Activated CD4-positive, alpha-beta T cell treated with anti-CD3 and anti-CD28 coated beads, Interleukin-2, amount 50 U/mL, for 48 hours (primary cell): ENCODE data around the gene AKAP6.

Source experiments
- DNase-seq, 2 experiments: peaks; one replicate each; pipeline ENCODE4 v3.0.0-alpha.2; 2020

Gene AKAP6

DNA sequence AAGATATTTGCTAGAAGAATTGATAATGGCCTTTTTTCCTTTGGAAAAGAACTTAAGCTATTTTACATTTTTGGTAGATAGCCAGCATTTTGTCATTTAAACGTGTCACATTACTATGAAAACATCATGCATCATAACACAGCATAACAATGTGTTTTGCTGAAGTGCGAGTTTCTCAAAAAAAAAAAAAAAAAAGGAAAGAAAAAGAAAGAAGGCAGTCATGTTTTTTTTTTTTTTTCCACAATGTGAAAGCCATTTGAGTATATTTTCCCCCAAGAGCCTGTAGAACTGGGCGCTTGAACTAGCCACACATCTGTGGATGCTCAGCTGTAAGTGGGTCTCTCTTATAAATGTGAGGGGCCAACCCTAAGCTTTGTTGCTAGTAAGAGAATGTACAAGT is 300.1 kb downstream of the AKAP6 start:
- DNase-seq: no peak

DNA sequence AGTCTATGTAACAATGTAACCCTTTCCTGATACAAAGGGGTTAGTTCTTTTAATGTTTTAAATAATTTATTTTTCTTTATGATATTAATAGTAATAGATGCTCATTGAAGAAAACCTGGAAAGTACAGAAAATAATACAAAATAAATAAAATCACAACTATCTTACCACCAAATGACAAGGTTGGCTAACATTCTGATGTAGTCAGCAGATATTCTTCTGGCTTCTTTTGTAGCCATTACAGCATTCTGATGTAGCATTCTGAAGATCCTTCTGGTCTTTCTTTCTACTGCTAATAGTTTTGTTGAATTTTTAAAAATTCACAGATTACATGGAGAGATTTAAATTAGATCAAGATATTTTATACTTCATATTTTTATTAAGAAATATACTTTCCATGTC is 301.6 kb downstream of the AKAP6 start:
- no peak for DNase-seq

DNA sequence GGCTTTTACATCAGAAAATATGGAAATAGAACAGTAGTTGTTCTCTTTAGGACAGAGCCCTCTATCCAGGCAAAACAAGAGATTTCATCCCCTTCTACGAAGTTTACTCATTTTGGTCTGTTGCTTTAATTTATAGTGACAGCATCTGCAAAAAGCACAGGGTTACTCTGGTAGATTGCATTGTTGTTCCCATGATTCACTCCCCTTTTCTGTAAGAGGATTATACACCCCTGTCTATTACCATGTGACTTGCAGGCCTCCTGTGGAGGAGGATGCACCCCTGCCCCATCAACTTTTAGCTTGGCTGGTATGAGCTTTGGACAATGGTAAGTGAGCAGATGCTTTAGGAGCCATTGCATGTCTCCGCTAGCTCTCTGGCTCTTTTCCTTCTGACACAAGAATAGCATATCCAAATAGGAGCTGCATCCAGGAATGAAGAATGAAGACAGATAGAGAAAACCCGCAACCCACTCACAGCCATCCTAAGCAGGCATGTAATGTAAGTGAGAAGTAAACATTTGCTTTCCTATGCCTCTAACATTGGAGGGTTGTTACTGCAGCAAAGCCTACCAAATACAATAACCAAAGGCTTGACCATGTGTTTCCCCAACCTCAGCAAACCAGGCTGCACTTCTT is 304.2 kb downstream of the AKAP6 start:
- no peak for DNase-seq

- DNase-seq: no peak
These were observed 304.8 kb downstream of the AKAP6 start for GRCh38 chr14:32633930-32634329.

GRCh38 chr14:32635061-32635719 is 306.1 kb downstream of the AKAP6 start:
- no peak for DNase-seq

DNA sequence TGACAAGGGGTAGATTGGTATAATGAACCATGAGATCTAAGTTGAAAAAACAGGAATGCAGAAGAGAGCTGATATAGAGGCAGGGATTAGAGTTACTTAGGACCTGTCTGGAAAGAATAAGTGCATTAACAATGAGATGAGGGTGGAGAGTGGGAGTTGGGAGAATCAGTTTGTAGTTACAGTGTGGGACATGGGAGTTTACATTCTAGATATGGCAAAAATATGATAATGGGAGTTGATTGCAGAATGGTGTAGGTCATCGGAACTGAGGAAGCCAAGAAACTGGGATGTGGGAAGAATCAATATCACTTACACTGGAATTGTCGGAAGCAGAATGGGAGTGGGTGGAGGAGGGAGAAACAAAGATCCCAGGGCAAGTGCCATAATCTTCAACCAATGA is 308.5 kb downstream of the AKAP6 start:
- DNase-seq: no peak

DNA sequence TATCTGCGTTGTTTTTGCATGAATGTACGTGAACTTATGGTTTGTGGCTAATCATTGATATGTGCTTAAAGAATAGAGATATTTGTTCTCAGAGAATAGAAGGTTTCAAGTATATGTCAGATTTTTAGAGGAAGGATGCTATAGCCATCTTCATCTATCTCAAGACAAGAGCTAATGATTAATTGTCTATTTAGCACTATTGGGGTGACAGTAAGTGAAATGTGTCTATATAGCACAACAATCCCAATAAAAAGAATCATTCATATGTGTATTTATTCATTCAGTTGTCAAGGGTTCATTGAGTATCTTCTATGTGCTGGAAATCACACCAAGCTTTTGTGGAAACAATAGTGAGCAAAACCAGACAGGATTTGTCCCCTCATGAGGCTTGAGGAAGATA is 310.1 kb downstream of the AKAP6 start:
- no peak for DNase-seq

GRCh38 chr14:32645551-32645950 is 316.5 kb downstream of the AKAP6 start:
- DNase-seq: no peak

DNA sequence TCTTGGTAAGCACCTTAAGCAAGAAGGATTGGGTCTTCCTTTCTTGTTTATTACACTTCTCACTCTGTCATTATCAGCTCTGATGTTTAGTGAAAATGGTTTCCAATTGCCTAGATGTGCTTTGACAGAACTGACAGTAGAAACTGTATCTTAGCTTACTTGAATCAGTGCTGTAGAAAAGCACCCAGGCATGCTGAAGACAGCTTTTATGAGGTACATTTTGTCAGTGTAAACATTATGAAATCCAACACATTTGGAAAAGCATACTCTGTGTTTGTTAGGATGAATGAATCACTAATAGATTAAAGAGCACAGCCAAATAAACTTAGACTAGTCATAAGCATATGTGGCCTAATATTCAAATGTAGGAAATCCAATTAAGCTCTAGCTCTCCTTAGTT is 319.3 kb downstream of the AKAP6 start:
- DNase-seq: no peak

GRCh38 chr14:32650030-32650429 is 320.9 kb downstream of the AKAP6 start:
- DNase-seq: no peak

- DNase-seq: no peak
These were observed 321.6 kb downstream of the AKAP6 start for GRCh38 chr14:32650665-32651064.

DNA sequence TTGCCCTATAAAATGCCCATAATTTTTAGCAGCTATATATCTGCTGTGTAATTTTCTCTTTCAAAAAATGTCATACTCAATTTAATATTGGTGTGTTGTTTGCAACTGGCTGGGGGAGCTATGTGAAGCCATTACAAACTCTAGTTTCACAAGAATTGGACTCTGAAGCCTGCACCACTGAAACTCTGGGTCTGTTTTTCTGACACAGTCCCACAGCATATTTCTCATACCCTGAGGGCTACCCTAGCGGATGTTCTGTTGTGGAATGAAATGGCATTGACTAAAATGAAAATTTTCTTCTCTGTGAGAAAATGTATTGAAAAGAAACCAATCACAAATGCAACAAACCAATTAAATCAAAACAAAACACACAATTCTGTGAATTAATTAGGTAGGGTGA is 325.0 kb downstream of the AKAP6 start:
- no peak for DNase-seq

DNA sequence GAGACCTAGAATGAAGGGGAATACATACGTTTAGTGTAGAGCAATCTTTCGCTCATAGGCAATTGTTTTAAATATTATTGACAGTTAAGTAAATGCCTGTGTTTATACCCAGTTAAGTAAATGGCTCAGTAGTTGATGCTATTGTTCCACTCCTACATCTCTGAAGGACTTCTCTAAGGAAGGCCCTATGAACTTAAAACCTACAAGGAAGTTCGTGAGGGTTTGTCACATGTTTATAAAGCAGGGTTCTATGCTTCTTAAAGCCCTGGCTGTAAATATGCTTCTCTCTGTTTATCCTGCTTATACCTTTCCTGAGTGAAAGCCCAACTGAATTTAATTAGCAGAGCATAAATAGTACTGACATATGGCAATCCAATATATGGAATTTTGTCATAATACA is 327.5 kb downstream of the AKAP6 start:
- no peak for DNase-seq

DNA sequence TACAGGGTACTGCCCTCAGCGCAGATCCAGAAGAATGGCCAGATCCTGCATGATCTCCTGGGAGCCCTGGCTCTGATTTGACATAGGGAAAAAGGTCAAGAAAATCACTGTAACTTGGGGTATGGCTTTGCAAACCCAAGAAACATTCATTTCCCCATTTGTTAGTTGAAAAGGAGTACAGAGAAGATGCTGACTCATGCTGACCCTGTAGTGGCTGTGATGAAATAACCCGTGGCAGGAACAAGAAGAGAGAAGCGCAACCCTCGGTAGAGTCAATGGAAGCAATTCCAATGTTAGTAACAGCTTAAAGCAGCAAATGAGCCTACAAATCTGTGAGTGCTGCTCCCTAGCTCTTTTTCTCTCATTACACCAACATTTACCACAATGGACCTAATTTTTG is 328.0 kb downstream of the AKAP6 start:
- DNase-seq: no peak

DNA sequence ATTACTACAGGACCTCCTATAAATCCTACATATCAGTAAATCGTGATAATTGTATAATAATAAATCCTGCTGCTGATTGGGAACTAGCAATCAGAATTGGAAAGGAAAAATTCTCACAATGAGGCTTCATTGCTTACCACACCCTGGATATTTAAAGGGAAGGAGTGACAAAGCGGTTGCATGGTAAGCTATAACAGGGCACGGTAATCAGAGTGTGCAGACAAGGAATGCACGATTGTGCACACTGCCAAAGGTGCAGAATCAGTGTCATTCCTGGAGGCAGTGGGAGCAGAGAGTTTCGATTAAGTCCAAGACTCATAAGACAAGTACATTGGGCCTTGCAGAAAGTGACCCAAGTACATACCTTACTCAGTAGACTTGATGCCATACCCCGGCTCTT is 332.1 kb downstream of the AKAP6 start:
- no peak for DNase-seq

GRCh38 chr14:32662211-32662610 is 333.1 kb downstream of the AKAP6 start:
- no peak for DNase-seq

DNA sequence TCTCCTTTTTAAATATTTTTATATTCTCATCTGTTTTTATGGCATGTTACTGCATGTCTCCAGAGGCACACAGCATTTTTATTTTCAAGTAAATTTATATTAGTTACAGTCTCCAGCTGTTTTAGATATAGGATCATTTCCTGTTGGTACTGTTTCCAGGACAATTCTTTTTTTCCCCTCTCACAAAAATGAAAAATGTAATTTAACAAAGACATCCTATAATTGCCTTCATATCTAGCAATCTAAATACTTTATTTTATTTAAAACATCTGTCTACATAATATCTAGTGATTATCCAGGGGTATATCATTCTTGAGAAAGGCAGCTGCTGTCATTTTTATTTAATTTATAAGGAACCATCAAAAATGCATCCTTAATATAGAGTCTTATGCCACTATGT is 337.2 kb downstream of the AKAP6 start:
- no peak for DNase-seq

- DNase-seq: no peak
These were observed 338.2 kb downstream of the AKAP6 start for GRCh38 chr14:32667287-32667686.

DNA sequence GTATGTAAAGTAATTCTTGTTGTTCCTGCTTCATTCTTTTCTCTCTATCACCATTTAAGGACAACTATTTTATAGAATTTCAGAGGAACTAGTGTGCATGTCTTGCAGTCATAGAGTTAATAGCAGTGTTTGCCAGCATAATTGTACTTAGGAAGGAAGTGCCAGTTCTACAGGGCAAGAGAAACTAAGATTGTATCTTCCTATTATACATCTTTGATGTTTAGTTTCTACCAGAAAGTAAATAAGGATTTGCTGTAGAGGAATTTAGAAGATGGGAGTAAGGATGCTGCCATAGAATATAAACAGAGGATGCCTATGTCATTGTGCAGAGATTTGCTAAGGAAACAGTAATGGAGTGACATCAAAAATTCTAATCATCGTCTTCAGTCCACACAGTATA is 338.7 kb downstream of the AKAP6 start:
- DNase-seq: no peak

- no peak for DNase-seq
These were observed 340.3 kb downstream of the AKAP6 start for GRCh38 chr14:32669391-32669790.

DNA sequence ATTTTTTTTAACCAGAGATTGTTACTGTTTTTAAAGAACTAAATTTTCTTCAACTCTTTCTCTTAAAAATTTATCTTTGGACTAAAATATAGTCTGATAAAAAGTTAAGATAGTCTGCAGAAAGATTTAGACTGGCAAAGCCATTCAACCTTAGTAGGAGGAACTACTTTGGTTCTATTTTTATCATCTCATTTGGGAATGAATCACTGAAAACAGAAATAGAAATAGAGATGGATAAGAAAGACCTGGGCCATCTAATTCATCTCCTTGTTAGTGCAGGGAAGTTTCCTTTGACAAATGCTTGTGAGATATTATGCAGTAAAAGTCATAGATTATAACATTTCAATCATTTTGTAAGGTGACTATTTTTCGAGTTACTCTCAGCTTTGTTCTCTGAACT is 346.3 kb downstream of the AKAP6 start:
- DNase-seq: no peak

- DNase-seq: no peak
These were observed 348.2 kb downstream of the AKAP6 start for GRCh38 chr14:32677129-32677780.

- DNase-seq: no peak
These were observed 349.0 kb downstream of the AKAP6 start for GRCh38 chr14:32678088-32678487.

- DNase-seq: no peak
These were observed 351.0 kb downstream of the AKAP6 start for GRCh38 chr14:32679927-32680612.
